Measurements from ENCODE around the gene IFNB1.
A peak's percentile ranks its signal among the peaks of the same experiment; 100 is the strongest.

Gene IFNB1

DNA sequence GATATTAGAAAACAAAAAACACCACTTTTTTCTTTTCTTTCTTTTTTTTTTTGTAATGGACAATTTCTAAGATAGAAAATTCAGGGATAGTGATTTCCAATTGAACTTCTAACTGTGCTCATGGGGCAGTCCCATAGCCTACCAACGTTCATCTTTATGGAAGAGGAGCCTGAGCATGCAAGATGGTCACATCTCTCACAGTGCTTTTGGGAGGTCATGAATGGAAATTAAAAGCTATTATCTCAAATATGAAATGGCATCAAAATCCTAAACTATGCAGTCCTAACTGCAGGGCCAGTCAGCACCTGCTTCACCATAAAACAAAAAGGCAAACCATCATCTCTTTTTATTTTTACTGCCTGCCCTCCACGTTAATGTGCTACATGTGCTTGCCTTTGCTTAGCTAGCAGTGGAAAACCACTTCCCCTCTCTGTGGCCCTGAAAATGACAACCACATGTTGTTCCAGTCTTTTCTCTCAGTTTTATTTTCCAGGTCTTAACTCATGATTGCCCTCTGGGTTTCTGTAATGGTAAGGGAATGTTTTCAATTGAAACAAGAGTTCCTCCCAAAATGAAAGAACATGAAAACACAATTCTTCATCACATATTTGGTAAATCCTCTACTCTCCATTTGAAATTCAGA lies 16.7 kb downstream of the IFNB1 start:
- no peak overlapping the region for H3K4me3 ChIP-seq (ENCODE audit: low read depth, low read length)
- no peaks in the 10 kb centered on the region for H3K9me3 ChIP-seq (ENCODE audit: control insufficient read depth, insufficient read depth, low read length)
- no peak overlapping the region for H3K9ac ChIP-seq (ENCODE audit: low read depth, low read length)
- H3K4me1 ChIP-seq (ENCODE audit: control insufficient read depth, insufficient read depth, low read length), result no peaks in the 10 kb centered on the region
- no peaks in the 10 kb centered on the region for H3K27me3 ChIP-seq (ENCODE audit: control insufficient read depth, insufficient read depth, low read length)
- no peaks in the 10 kb centered on the region for H3K36me3 ChIP-seq (ENCODE audit: control insufficient read depth, insufficient read depth, low read length)

DNA sequence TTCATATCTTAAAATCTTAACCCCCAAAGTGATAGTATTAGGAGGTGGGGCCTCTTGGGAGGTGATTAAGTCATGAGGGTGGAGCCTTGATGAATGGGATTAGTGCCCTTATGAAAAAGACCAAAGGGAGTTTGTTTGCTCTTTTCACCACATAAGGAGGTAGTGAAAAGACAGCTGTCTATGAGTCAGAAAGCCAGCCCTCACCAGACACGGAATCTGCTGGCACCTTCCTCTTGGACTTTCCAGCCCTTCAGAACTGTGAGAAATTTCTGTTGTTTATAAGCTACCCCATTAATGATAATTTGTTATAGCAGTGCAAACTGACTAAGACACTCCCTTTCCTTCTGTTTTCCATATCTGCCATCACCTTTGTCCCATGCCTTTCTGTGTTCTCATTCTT lies 20.8 kb downstream of the IFNB1 start:
- Histone ChIP-seq H3K27me3 (ENCODE audit: control insufficient read depth, insufficient read depth, low read length) (no peaks in the 10 kb centered on the region), H3K9me3 (ENCODE audit: control insufficient read depth, insufficient read depth, low read length) (no peaks in the 10 kb centered on the region), H3K4me1 (ENCODE audit: control insufficient read depth, insufficient read depth, low read length) (no peaks in the 10 kb centered on the region), H3K9ac (ENCODE audit: low read depth, low read length) (no peak overlapping the region), H3K4me3 (ENCODE audit: low read depth, low read length) (no peak overlapping the region), H3K36me3 (ENCODE audit: control insufficient read depth, insufficient read depth, low read length) (no peaks in the 10 kb centered on the region)

DNA sequence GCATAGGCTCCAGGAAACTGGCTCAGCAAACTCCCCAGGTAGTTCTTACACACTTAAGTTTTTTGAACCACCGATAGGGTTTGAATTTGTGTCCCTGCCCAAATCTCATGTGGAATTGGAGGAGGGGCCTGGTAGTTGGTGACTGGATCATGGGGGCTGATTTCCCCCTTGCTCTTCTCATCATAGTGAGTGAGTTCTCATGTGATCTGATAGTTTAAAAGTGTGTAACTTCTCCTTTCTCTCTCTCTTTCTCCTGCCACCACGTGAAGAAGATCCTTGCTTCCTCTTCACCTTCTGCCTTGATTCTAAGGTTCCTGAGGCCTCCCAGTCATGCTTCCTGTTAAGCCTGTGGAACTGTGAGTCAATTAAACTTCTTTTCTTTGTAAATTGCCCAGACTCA lies 23.9 kb downstream of the IFNB1 start:
- no peak overlapping the region for H3K4me3 ChIP-seq (ENCODE audit: low read depth, low read length)
- no peak overlapping the region for H3K9ac ChIP-seq (ENCODE audit: low read depth, low read length)
- H3K36me3 ChIP-seq (ENCODE audit: control insufficient read depth, insufficient read depth, low read length), result no peaks in the 10 kb centered on the region
- no peaks in the 10 kb centered on the region for H3K4me1 ChIP-seq (ENCODE audit: control insufficient read depth, insufficient read depth, low read length)
- H3K9me3 ChIP-seq (ENCODE audit: control insufficient read depth, insufficient read depth, low read length), result no peaks in the 10 kb centered on the region
- no peaks in the 10 kb centered on the region for H3K27me3 ChIP-seq (ENCODE audit: control insufficient read depth, insufficient read depth, low read length)

DNA sequence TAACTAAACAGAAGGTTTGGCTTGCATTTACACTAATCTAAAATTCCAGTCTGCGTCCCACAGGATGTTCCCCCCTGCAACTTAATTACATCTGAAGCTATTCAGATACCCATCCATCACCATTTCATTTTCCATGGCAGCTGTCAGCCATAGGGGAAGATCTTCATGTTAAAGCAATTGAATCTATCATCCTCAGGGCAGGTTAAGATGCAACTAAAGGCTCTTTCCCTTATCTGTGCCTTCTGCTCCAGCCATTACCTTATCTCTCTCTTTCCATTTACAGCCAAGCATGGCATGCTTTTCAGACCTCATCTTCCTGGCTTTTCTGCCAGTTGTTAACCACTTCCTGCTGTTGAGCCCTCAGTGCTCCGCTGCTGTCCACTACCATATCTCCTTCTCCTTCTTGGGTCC lies 30.5 kb downstream of the IFNB1 start:
- Histone ChIP-seq H3K36me3 (ENCODE audit: control insufficient read depth, insufficient read depth, low read length) (no peaks in the 10 kb centered on the region), H3K4me3 (ENCODE audit: low read depth, low read length) (no peak overlapping the region), H3K4me1 (ENCODE audit: control insufficient read depth, insufficient read depth, low read length) (no peaks in the 10 kb centered on the region), H3K9ac (ENCODE audit: low read depth, low read length) (no peak overlapping the region), H3K9me3 (ENCODE audit: control insufficient read depth, insufficient read depth, low read length) (no peaks in the 10 kb centered on the region), H3K27me3 (ENCODE audit: control insufficient read depth, insufficient read depth, low read length) (no peaks in the 10 kb centered on the region)

DNA sequence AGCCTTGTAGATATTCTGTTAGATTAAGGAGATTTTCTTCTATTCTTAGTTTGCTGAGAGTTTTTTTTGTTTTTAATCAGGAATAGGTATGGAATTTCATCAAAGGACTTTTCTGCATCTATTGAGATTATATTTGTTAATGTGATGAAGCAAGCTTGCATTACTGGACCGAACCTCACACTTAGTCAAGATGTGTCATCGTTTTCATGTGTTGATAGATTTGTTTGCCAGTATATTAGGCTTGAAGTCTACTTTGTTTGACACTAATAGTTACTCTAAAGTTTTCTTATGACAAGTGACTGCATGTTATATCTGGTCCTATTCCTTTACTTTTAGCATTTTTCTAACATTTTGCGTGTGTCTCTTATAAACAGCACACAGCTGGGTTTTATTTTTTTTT lies 33.9 kb downstream of the IFNB1 start:
- no peak overlapping the region for H3K4me3 ChIP-seq (ENCODE audit: low read depth, low read length)
- H3K36me3 ChIP-seq (ENCODE audit: control insufficient read depth, insufficient read depth, low read length), result no peaks in the 10 kb centered on the region
- H3K27me3 ChIP-seq (ENCODE audit: control insufficient read depth, insufficient read depth, low read length), result no peaks in the 10 kb centered on the region
- H3K9ac ChIP-seq (ENCODE audit: low read depth, low read length), result no peak overlapping the region
- H3K4me1 ChIP-seq (ENCODE audit: control insufficient read depth, insufficient read depth, low read length), result no peaks in the 10 kb centered on the region
- no peaks in the 10 kb centered on the region for H3K9me3 ChIP-seq (ENCODE audit: control insufficient read depth, insufficient read depth, low read length)

- no peaks in the 10 kb centered on the region for H3K4me1 ChIP-seq (ENCODE audit: control insufficient read depth, insufficient read depth, low read length)
- H3K9ac ChIP-seq (ENCODE audit: low read depth, low read length), result no peak overlapping the region
- no peaks in the 10 kb centered on the region for H3K27me3 ChIP-seq (ENCODE audit: control insufficient read depth, insufficient read depth, low read length)
- H3K36me3 ChIP-seq (ENCODE audit: control insufficient read depth, insufficient read depth, low read length), result no peaks in the 10 kb centered on the region
- H3K4me3 ChIP-seq (ENCODE audit: low read depth, low read length), result no peak overlapping the region
- no peaks in the 10 kb centered on the region for H3K9me3 ChIP-seq (ENCODE audit: control insufficient read depth, insufficient read depth, low read length)
Measured at GRCh38 chr9:21042466-21042865, 35.3 kb downstream of the IFNB1 start.

- Histone ChIP-seq H3K36me3 (ENCODE audit: control insufficient read depth, insufficient read depth, low read length) (no peaks in the 10 kb centered on the region), H3K9ac (ENCODE audit: low read depth, low read length) (no peak overlapping the region), H3K9me3 (ENCODE audit: control insufficient read depth, insufficient read depth, low read length) (no peaks in the 10 kb centered on the region), H3K4me1 (ENCODE audit: control insufficient read depth, insufficient read depth, low read length) (peaks cover 5% of the 10 kb centered on the region), H3K27me3 (ENCODE audit: control insufficient read depth, insufficient read depth, low read length) (no peaks in the 10 kb centered on the region), H3K4me3 (ENCODE audit: low read depth, low read length) (no peak overlapping the region)
Measured at GRCh38 chr9:21039302-21039701, 38.4 kb downstream of the IFNB1 start.

GRCh38 chr9:21037278-21037677 lies 40.5 kb downstream of the IFNB1 start:
- H3K9ac ChIP-seq (ENCODE audit: low read depth, low read length), result no peak overlapping the region
- H3K9me3 ChIP-seq (ENCODE audit: control insufficient read depth, insufficient read depth, low read length), result no peaks in the 10 kb centered on the region
- peaks cover 5% of the 10 kb centered on the region for H3K4me1 ChIP-seq (ENCODE audit: control insufficient read depth, insufficient read depth, low read length)
- no peaks in the 10 kb centered on the region for H3K36me3 ChIP-seq (ENCODE audit: control insufficient read depth, insufficient read depth, low read length)
- no peak overlapping the region for H3K4me3 ChIP-seq (ENCODE audit: low read depth, low read length)
- H3K27me3 ChIP-seq (ENCODE audit: control insufficient read depth, insufficient read depth, low read length), result no peaks in the 10 kb centered on the region

- peaks cover 7% of the 10 kb centered on the region for H3K4me1 ChIP-seq (ENCODE audit: control insufficient read depth, insufficient read depth, low read length)
- H3K27me3 ChIP-seq (ENCODE audit: control insufficient read depth, insufficient read depth, low read length), result no peaks in the 10 kb centered on the region
- H3K9ac ChIP-seq (ENCODE audit: low read depth, low read length), result peak overlapping the region; percentile 37
- H3K9me3 ChIP-seq (ENCODE audit: control insufficient read depth, insufficient read depth, low read length), result no peaks in the 10 kb centered on the region
- H3K36me3 ChIP-seq (ENCODE audit: control insufficient read depth, insufficient read depth, low read length), result no peaks in the 10 kb centered on the region
- peak overlapping the region; percentile 65 for H3K4me3 ChIP-seq (ENCODE audit: low read depth, low read length)
Measured at GRCh38 chr9:21031808-21032183, 45.9 kb downstream of the IFNB1 start.

DNA sequence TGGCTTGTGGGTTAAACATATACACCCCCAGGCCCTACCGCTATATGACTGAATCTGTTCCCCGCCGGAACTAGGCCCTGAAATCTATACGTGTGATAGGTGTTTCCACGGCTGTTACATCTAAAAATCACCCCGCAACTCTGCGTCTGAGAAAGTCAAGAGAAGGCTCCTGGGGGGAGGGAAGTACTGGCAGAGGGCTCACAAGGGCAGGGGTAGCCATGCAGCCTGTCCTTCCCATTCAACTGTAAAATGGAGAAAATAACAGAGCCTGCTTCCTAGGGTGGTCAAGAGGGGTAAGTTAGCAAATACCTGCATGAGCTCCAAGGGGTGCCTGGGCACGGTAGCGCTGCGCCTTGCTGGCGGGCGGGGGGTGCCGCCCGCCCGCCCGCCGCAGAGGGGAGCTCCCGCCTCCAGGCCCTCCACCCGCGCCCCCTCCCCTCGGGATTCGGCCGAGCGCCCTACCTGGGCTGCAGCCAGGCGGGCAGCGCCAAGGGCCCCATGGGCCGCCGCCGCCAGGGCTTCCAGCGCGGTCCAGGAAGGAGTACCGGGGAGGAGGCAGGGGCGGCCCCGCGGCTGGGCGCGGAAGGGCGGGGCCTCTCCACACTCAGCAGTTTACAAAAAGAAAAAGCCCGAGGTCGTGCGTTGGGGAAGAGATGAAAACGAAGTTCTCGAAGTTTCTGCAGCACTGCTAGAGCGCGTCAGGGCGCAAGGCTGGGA lies 46.5 kb downstream of the IFNB1 start, which contains the start of gene HACD4:
TSS of gene HACD4 (minus strand) at position 550 of the 717 bp plus-strand sequence. CDS start at position 500, 50 bp downstream.
- Histone ChIP-seq H3K36me3 (ENCODE audit: control insufficient read depth, insufficient read depth, low read length) (no peaks in the 10 kb centered on the region), H3K9me3 (ENCODE audit: control insufficient read depth, insufficient read depth, low read length) (no peaks in the 10 kb centered on the region), H3K9ac (ENCODE audit: low read depth, low read length) (peak within 1 kb of the TSS; percentile 37), H3K4me1 (ENCODE audit: control insufficient read depth, insufficient read depth, low read length) (peaks cover 4% of the 10 kb centered on the region), H3K4me3 (ENCODE audit: low read depth, low read length) (peak within 1 kb of the TSS; percentile 65), H3K27me3 (ENCODE audit: control insufficient read depth, insufficient read depth, low read length) (no peaks in the 10 kb centered on the region)

- Histone ChIP-seq H3K4me1 (ENCODE audit: control insufficient read depth, insufficient read depth, low read length) (peaks cover 4% of the 10 kb centered on the region), H3K36me3 (ENCODE audit: control insufficient read depth, insufficient read depth, low read length) (no peaks in the 10 kb centered on the region), H3K9me3 (ENCODE audit: control insufficient read depth, insufficient read depth, low read length) (no peaks in the 10 kb centered on the region), H3K9ac (ENCODE audit: low read depth, low read length) (peak overlapping the region; percentile 37), H3K27me3 (ENCODE audit: control insufficient read depth, insufficient read depth, low read length) (no peaks in the 10 kb centered on the region), H3K4me3 (ENCODE audit: low read depth, low read length) (peak overlapping the region; percentile 65)
Measured at GRCh38 chr9:21030389-21031035, 47.2 kb downstream of the IFNB1 start.

GRCh38 chr9:21029661-21030060 lies 48.1 kb downstream of the IFNB1 start:
- Histone ChIP-seq H3K9me3 (ENCODE audit: control insufficient read depth, insufficient read depth, low read length) (no peaks in the 10 kb centered on the region), H3K9ac (ENCODE audit: low read depth, low read length) (no peak overlapping the region), H3K27me3 (ENCODE audit: control insufficient read depth, insufficient read depth, low read length) (no peaks in the 10 kb centered on the region), H3K36me3 (ENCODE audit: control insufficient read depth, insufficient read depth, low read length) (no peaks in the 10 kb centered on the region), H3K4me3 (ENCODE audit: low read depth, low read length) (no peak overlapping the region), H3K4me1 (ENCODE audit: control insufficient read depth, insufficient read depth, low read length) (peaks cover 4% of the 10 kb centered on the region)

All from iPS-15b (cell line).